Measurements from ENCODE around the gene NRBP1. TPM values are rescaled to one million over a fixed set of nuclear protein-coding genes. Genes with fewer than 3 reads are reported as not detected.

NRBP1 gene
- total and polyA plus RNA-seq, 9 of the 15 experiments (the other 6 are each of a cell fraction or from before 2014, with no cell fraction given): 2.9 to 84.5 (median 36.9) TPM

DNA sequence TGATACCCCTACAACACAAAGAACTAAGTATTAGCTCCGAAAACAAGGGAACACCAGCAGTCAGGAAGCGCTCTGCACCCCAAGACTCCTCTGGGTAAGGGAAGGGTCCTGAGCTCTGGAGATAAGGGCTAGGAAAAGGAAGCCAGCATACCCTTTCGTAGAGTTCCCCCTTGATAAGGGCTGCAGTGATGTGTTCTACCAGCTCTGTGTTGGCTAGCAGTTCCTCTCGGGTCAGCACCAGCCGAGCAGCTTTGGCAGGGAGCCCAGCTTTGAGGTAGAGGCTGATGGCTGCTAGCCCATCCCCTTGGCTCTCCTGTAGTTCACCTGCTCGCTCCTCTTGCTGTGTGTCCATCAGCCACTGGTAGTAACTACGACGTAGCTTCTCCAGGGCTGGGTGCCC lies 32.7 kb downstream of the NRBP1 start (continued):
- TF ChIP-seq, protein P1, sequence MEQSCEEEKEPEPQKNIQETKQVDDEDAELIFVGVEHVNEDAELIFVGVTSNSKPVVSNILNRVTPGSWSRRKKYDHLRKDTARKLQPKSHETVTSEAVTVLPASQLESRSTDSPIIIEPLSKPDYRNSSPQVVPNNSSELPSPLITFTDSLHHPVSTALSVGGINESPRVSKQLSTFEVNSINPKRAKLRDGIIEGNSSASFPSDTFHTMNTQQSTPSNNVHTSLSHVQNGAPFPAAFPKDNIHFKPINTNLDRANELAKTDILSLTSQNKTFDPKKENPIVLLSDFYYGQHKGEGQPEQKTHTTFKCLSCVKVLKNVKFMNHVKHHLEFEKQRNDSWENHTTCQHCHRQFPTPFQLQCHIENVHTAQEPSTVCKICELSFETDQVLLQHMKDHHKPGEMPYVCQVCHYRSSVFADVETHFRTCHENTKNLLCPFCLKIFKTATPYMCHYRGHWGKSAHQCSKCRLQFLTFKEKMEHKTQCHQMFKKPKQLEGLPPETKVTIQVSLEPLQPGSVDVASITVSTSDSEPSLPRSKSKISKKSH (CRISPR knock-in tag; IDR thresholded peaks at IDR 0.05): no peak
- TF ChIP-seq, protein P2, sequence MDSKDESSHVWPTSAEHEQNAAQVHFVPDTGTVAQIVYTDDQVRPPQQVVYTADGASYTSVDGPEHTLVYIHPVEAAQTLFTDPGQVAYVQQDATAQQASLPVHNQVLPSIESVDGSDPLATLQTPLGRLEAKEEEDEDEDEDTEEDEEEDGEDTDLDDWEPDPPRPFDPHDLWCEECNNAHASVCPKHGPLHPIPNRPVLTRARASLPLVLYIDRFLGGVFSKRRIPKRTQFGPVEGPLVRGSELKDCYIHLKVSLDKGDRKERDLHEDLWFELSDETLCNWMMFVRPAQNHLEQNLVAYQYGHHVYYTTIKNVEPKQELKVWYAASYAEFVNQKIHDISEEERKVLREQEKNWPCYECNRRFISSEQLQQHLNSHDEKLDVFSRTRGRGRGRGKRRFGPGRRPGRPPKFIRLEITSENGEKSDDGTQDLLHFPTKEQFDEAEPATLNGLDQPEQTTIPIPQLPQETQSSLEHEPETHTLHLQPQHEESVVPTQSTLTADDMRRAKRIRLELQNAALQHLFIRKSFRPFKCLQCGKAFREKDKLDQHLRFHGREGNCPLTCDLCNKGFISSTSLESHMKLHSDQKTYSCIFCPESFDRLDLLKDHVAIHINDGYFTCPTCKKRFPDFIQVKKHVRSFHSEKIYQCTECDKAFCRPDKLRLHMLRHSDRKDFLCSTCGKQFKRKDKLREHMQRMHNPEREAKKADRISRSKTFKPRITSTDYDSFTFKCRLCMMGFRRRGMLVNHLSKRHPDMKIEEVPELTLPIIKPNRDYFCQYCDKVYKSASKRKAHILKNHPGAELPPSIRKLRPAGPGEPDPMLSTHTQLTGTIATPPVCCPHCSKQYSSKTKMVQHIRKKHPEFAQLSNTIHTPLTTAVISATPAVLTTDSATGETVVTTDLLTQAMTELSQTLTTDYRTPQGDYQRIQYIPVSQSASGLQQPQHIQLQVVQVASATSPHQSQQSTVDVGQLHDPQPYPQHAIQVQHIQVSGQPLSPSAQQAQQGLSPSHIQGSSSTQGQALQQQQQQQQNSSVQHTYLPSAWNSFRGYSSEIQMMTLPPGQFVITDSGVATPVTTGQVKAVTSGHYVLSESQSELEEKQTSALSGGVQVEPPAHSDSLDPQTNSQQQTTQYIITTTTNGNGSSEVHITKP (IDR thresholded peaks at IDR 0.05; ENCODE audit: partially characterized antibody): peak; percentile 26
- no peak for TF ChIP-seq ZNF695 (CRISPR knock-in tag; IDR thresholded peaks at IDR 0.05)
- no peak for TF ChIP-seq STAT5B (CRISPR knock-in tag; IDR thresholded peaks at IDR 0.05)
- peak; percentile 59; the same call in 1 of the 2 replicates for TF ChIP-seq NCOR1 (IDR thresholded peaks at IDR 0.05)
- no peak for TF ChIP-seq MEF2A (IDR thresholded peaks at IDR 0.05; ENCODE audit: control insufficient read depth, low read depth, low read length)
- TF ChIP-seq RBM39 (optimal IDR thresholded peaks at IDR 0.05; ENCODE audit: low read depth, low read length): no peak
- TF ChIP-seq DIDO1 (tag; IDR thresholded peaks at IDR 0.05; ENCODE audit: low read depth): no peak
- no peak for TF ChIP-seq CGGBP1 (CRISPR knock-in tag; IDR thresholded peaks at IDR 0.05)
- TF ChIP-seq TAL1 (IDR thresholded peaks at IDR 0.05): peak; percentile 32; the same call in 1 of the 2 replicates
- TF ChIP-seq E2F1 (CRISPR knock-in tag; IDR thresholded peaks at IDR 0.05): no peak
- no peak for TF ChIP-seq POLR3A (IDR thresholded peaks at IDR 0.05; ENCODE audit: borderline replicate concordance, extremely low read depth, insufficient read depth, insufficient read length)
- no peak for TF ChIP-seq HLTF (IDR thresholded peaks at IDR 0.05)
- no peak for TF ChIP-seq HIVEP1 (CRISPR knock-in tag; IDR thresholded peaks at IDR 0.05)
- no peak for TF ChIP-seq ZFP30 (CRISPR knock-in tag; IDR thresholded peaks at IDR 0.05; ENCODE audit: borderline replicate concordance)
- TF ChIP-seq SETDB1 (IDR thresholded peaks at IDR 0.05; ENCODE audit: low read length): no peak
- TF ChIP-seq HDAC6 (IDR thresholded peaks at IDR 0.05; ENCODE audit: low read depth, low read length): no peak
- no peak for TF ChIP-seq HSF4 (CRISPR knock-in tag; IDR thresholded peaks at IDR 0.05; ENCODE audit: borderline replicate concordance)
- no peak for TF ChIP-seq SIN3A (IDR thresholded peaks at IDR 0.05; ENCODE audit: borderline replicate concordance in 2 of 2, control insufficient read depth in 1 of 2, low read depth in 2 of 2, low read length in 2 of 2)
- no peak for TF ChIP-seq MAFF (IDR thresholded peaks at IDR 0.05; ENCODE audit: low read length)
- no peak for TF ChIP-seq SIRT6 (IDR thresholded peaks at IDR 0.05; ENCODE audit: low read depth, low read length)
- TF ChIP-seq SLC30A9 (CRISPR knock-in tag; IDR thresholded peaks at IDR 0.05): no peak
- TF ChIP-seq ZNF561 (CRISPR knock-in tag; conservative IDR thresholded peaks at IDR 0.05): no peak

Measured in K562 (cell line).